ENCODE measurements around the gene CASP2.

GRCh38 chr7:143288836-143289235, 685 bp downstream of the CASP2 start:
- TF ChIP-seq, protein P1, sequence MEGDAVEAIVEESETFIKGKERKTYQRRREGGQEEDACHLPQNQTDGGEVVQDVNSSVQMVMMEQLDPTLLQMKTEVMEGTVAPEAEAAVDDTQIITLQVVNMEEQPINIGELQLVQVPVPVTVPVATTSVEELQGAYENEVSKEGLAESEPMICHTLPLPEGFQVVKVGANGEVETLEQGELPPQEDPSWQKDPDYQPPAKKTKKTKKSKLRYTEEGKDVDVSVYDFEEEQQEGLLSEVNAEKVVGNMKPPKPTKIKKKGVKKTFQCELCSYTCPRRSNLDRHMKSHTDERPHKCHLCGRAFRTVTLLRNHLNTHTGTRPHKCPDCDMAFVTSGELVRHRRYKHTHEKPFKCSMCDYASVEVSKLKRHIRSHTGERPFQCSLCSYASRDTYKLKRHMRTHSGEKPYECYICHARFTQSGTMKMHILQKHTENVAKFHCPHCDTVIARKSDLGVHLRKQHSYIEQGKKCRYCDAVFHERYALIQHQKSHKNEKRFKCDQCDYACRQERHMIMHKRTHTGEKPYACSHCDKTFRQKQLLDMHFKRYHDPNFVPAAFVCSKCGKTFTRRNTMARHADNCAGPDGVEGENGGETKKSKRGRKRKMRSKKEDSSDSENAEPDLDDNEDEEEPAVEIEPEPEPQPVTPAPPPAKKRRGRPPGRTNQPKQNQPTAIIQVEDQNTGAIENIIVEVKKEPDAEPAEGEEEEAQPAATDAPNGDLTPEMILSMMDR (IDR thresholded peaks at IDR 0.05; ENCODE audit: insufficient read depth, low read length, poor library complexity, severe bottlenecking), result no peak
- TF ChIP-seq EZH2phosphoT487 (conservative IDR thresholded peaks at IDR 0.05; ENCODE audit: low read length), result no peak

All from SU-DHL-6 (cell line).